Tongue (tissue), 3 donors: ENCODE results near the gene MMP14. TPM values are rescaled to one million over a fixed set of nuclear protein-coding genes. Genes with fewer than 3 reads are reported as not detected.

Source experiments
- DNase-seq: peaks from one replicate; pipeline ENCODE4 v3.0.0-alpha.2; 2015
- small RNA-seq: library from RNA; depleted of rRNA; stranded (forward); fragments of <200 nt; gene quantifications from one replicate; pipeline ENCODE3, GENCODE V24; 2014; ENCODE audit warnings: low replicate concordance
- total RNA-seq: library from RNA; depleted of rRNA; stranded (reverse); fragments of >200 nt; gene quantifications from one replicate; pipeline ENCODE4 v1.2.3, GENCODE V29; 2014

The MMP14 gene
- total RNA-seq, 1 donor from 2014 or later = 131 TPM

GRCh38 chr14:22884738-22885523 lies 48.5 kb downstream of the MMP14 start:
- DNase-seq = no peak

- DNase-seq = no peak
Observed at GRCh38 chr14:22885975-22886374, 49.6 kb downstream of the MMP14 start.

GRCh38 chr14:22886500-22887259 lies 50.3 kb downstream of the MMP14 start:
- DNase-seq = peak; percentile 82

- DNase-seq = peak; percentile 94
Observed at GRCh38 chr14:22887260-22887989, 51.0 kb downstream of the MMP14 start.

- DNase-seq = peak; percentile 54
Observed at GRCh38 chr14:22887990-22888378, 51.6 kb downstream of the MMP14 start.

GRCh38 chr14:22888662-22889061 lies 52.3 kb downstream of the MMP14 start:
- DNase-seq = no peak

GRCh38 chr14:22890416-22890815 lies 54.0 kb downstream of the MMP14 start:
- no peak for DNase-seq

GRCh38 chr14:22892488-22892887 lies 56.1 kb downstream of the MMP14 start:
- no peak for DNase-seq

- no peak for DNase-seq
Observed at GRCh38 chr14:22893706-22894105, 57.3 kb downstream of the MMP14 start.

- no peak for DNase-seq
Observed at GRCh38 chr14:22895402-22895801, 59.0 kb downstream of the MMP14 start.

GRCh38 chr14:22896356-22896755 lies 60.0 kb downstream of the MMP14 start:
- DNase-seq = no peak

GRCh38 chr14:22896760-22897159 lies 60.4 kb downstream of the MMP14 start:
- no peak for DNase-seq

- DNase-seq = no peak
Observed at GRCh38 chr14:22897357-22897756, 61.0 kb downstream of the MMP14 start.

Small RNA genes lying within 50 kb of the gene (small RNA-seq; reads per million reads assigned to genes)
- gene RF00019 = not detected

Other genes starting within 250 kb of the MMP14 start
- 168 TPM for gene DAD1, start 247.4 kb upstream of the MMP14 start, total RNA-seq
- gene ABHD4, start 238.3 kb upstream of the MMP14 start, total RNA-seq = 8.4 TPM
- gene OR6J1, start 192.2 kb upstream of the MMP14 start, total RNA-seq = not detected
- 92.3 TPM for gene OXA1L, start 69.9 kb upstream of the MMP14 start, total RNA-seq
- 14.2 TPM for gene SLC7A7, start 21.1 kb upstream of the MMP14 start, total RNA-seq
- 36.8 TPM for gene MRPL52, start 6.7 kb upstream of the MMP14 start, total RNA-seq
- gene LRP10, start 35.2 kb downstream of the MMP14 start, total RNA-seq = 30.5 TPM
- gene REM2, start 46.6 kb downstream of the MMP14 start, total RNA-seq = 0.72 TPM
- gene RBM23, start 82.6 kb downstream of the MMP14 start, total RNA-seq = 162 TPM
- gene PRMT5, start 92.8 kb downstream of the MMP14 start, total RNA-seq = 64.8 TPM
- 60.3 TPM for gene HAUS4, start 120.5 kb downstream of the MMP14 start, total RNA-seq
- 47.2 TPM for gene AJUBA, start 146.0 kb downstream of the MMP14 start, total RNA-seq
- 13.5 TPM for gene C14orf93, start 173.6 kb downstream of the MMP14 start, total RNA-seq
- gene PSMB5, start 198.3 kb downstream of the MMP14 start, total RNA-seq = 190 TPM
- gene PSMB11, start 205.6 kb downstream of the MMP14 start, total RNA-seq = not detected
- 4.5 TPM for gene CDH24, start 220.9 kb downstream of the MMP14 start, total RNA-seq